Peyer's patch (tissue), 4 donors: Measurements from ENCODE around the gene STX7. TPM values are rescaled to one million over a fixed set of nuclear protein-coding genes. Genes with fewer than 3 reads are reported as not detected.

ENCODE experiments used
- DNase-seq, 3 donors: peaks; one replicate each; pipeline ENCODE4 v3.0.0-alpha.2; 2017 to 2019
- H3K27ac ChIP-seq, 4 donors: fragments of 200-600 bp; sonication (generic); one replicate each; pipeline ENCODE4 v1.5.1; 2016 to 2019
- H3K27me3 ChIP-seq, 2 donors: fragments of 200-600 bp; sonication (generic); one replicate each; pipeline ENCODE4 v1.5.1; 2019
- H3K36me3 ChIP-seq, 3 donors: fragments of 200-600 bp; sonication (generic); one replicate each; pipeline ENCODE4 v1.5.1; 2016 to 2019
- H3K4me1 ChIP-seq, 4 donors: fragments of 200-600 bp; sonication (generic); one replicate each; pipeline ENCODE4 v1.5.1; 2016 to 2019
- H3K4me3 ChIP-seq, 4 donors: fragments of 200-600 bp; sonication (generic); 1 replicate in 3 of 4; 2 replicates in 1 of 4; pipeline ENCODE4 v1.5.1; 2016 to 2019; ENCODE audit warnings: mild to moderate bottlenecking in 1 of 4
- H3K9me3 ChIP-seq, 4 donors: fragments of 200-600 bp; sonication (generic); one replicate each; pipeline ENCODE4 v1.5.1; 2016 to 2019; ENCODE audit warnings: mild to moderate bottlenecking in 1 of 4
- CTCF ChIP-seq, 6 experiments: fragments of 450-650 bp in 4 of 6; fragments of 200-600 bp in 2 of 6; sonication (generic) in 1 of 6; IDR thresholded peaks; one replicate each; pipeline ENCODE4 v1.5.1; 2017 to 2019; ENCODE audit warnings: antibody characterized with exemption in 6 of 6, mild to moderate bottlenecking in 3 of 6, moderate library complexity in 1 of 6
- POLR2A ChIP-seq, 2 donors: fragments of 450-650 bp; IDR thresholded peaks; one replicate each; pipeline ENCODE4 v1.5.1; 2017; ENCODE audit warnings: antibody characterized with exemption in 2 of 2, mild to moderate bottlenecking in 2 of 2, moderate library complexity in 2 of 2
- total RNA-seq, 4 donors: library from RNA; depleted of rRNA; stranded (reverse); fragments of >200 nt; gene quantifications; one replicate each; pipeline ENCODE4 v1.1.0, GENCODE V29; 2016

The STX7 gene
- total RNA-seq, 4 donors from 2014 or later, result 31.4 to 65.9 (median 51.9) TPM

GRCh38 chr6:132505158-132505557 is 7.8 kb downstream of the STX7 start:
- Histone ChIP-seq H3K4me1 (peaks cover 0 to 40% (median 16%) of the 10 kb centered on the region in 4 donors), H3K27me3 (no peaks in the 10 kb centered on the region), H3K9me3 (no peaks in the 10 kb centered on the region), H3K27ac (peak overlapping the region in 1 of 4 donors; percentile 20), H3K4me3 (no peak overlapping the region), H3K36me3 (peaks cover 0 to 25% (median 0%) of the 10 kb centered on the region in 3 donors)
- no peak for DNase-seq
- TF ChIP-seq CTCF (IDR thresholded peaks at IDR 0.05), result no peak
- TF ChIP-seq POLR2A (IDR thresholded peaks at IDR 0.05), result no peak

GRCh38 chr6:132504757-132505156 is 8.2 kb downstream of the STX7 start:
- H3K36me3 ChIP-seq, result peaks cover 0 to 25% (median 0%) of the 10 kb centered on the region in 3 donors
- DNase-seq, result no peak
- TF ChIP-seq POLR2A (IDR thresholded peaks at IDR 0.05) (no peak), CTCF (IDR thresholded peaks at IDR 0.05) (no peak)
- H3K27ac ChIP-seq, result peak overlapping the region in 1 of 4 donors; percentile 20
- H3K9me3 ChIP-seq, result no peaks in the 10 kb centered on the region
- no peak overlapping the region for H3K4me3 ChIP-seq
- no peaks in the 10 kb centered on the region for H3K27me3 ChIP-seq
- H3K4me1 ChIP-seq, result peaks cover 0 to 40% (median 18%) of the 10 kb centered on the region in 4 donors

GRCh38 chr6:132499757-132500156 is 13.2 kb downstream of the STX7 start:
- Histone ChIP-seq H3K4me1 (peaks cover 0 to 24% (median 11%) of the 10 kb centered on the region in 4 donors), H3K9me3 (no peaks in the 10 kb centered on the region), H3K27me3 (no peaks in the 10 kb centered on the region), H3K36me3 (peaks cover 0 to 34% (median 0%) of the 10 kb centered on the region in 3 donors), H3K27ac (peak overlapping the region in 1 of 4 donors; percentile 57), H3K4me3 (no peak overlapping the region)
- DNase-seq, result no peak
- TF ChIP-seq POLR2A (IDR thresholded peaks at IDR 0.05), result no peak
- no peak for TF ChIP-seq CTCF (IDR thresholded peaks at IDR 0.05)

- TF ChIP-seq POLR2A (IDR thresholded peaks at IDR 0.05) (no peak), CTCF (IDR thresholded peaks at IDR 0.05) (no peak)
- H3K4me3 ChIP-seq, result no peak overlapping the region
- no peaks in the 10 kb centered on the region for H3K27me3 ChIP-seq
- peak overlapping the region in 2 of 4 donors; percentile 9 to 57 for H3K27ac ChIP-seq
- peaks cover 0 to 26% (median 5%) of the 10 kb centered on the region in 4 donors for H3K4me1 ChIP-seq
- H3K9me3 ChIP-seq, result no peaks in the 10 kb centered on the region
- DNase-seq, result no peak
- H3K36me3 ChIP-seq, result peaks cover 0 to 40% (median 0%) of the 10 kb centered on the region in 3 donors
These were observed 14.3 kb downstream of the STX7 start for GRCh38 chr6:132498638-132499037.

- H3K27me3 ChIP-seq, result no peaks in the 10 kb centered on the region
- no peak overlapping the region for H3K4me3 ChIP-seq
- H3K27ac ChIP-seq, result peak overlapping the region in 2 of 4 donors; percentile 13 to 64
- TF ChIP-seq CTCF (IDR thresholded peaks at IDR 0.05), result no peak
- TF ChIP-seq POLR2A (IDR thresholded peaks at IDR 0.05), result no peak
- no peaks in the 10 kb centered on the region for H3K9me3 ChIP-seq
- DNase-seq, result no peak
- peaks cover 0 to 26% (median 7%) of the 10 kb centered on the region in 4 donors for H3K4me1 ChIP-seq
- peaks cover 0 to 28% (median 0%) of the 10 kb centered on the region in 3 donors for H3K36me3 ChIP-seq
These were observed 16.3 kb downstream of the STX7 start for GRCh38 chr6:132496519-132497180.
